Epithelial cell of esophagus (primary cell): ENCODE measurements around the gene SMAGP.
"Not testable (repeated sequence)": the region's sequence is repeated elsewhere in the genome, so short reads cannot be mapped to it uniquely, and the experiment has no call there.

Experiments
- DNase-seq: peaks from one replicate; pipeline ENCODE4 v3.0.0; 2010; ENCODE audit warnings: low read depth
- H3K4me3 ChIP-seq: 2 replicates; pipeline ENCODE4 v1.5.1; 2011; ENCODE audit warnings: mild to moderate bottlenecking, low read length, control low read depth
- TF ChIP-seq, protein P1 (sequence below): IDR thresholded peaks from 2 replicates; pipeline ENCODE4 v1.5.1; 2011; ENCODE audit warnings: low read depth, mild to moderate bottlenecking, low read length, control low read depth, inconsistent platforms; ENCODE audit not compliant: insufficient read depth; ENCODE audit errors: missing control alignments

The SMAGP gene

DNA sequence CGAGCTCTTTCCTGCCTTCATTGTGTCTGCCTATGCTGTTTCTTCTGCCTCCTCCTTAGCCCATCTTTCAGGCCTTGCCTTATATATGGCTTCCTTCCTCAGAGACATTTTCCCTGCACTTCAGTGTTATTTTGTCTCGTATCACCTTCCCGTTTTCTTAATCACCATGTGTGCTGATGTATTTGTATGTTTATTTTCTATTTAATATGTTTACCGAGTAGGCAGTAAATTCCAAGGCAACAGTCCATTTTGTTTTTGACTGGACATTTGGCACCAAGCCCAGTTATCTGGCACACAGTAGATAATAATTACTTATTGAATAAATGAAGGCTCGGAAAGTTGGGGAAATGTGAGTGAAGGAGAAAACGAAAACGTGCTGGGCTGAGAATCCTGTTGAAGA, 47.8 kb downstream of the SMAGP start:
- DNase-seq: no peak

DNA sequence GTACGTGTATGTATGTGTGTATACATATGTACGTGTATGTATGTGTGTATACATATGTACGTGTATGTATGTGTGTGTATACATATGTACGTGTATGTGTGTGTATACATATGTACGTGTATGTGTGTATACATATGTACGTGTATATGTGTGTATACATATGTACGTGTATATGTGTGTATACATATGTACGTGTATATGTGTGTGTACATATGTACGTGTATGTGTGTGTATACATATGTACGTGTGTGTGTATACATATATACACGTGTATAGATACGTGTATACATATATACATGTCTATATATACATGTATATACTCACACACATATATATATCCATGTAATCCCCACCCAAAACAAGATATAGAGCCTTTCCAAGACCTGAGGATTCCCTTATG, 50.4 kb downstream of the SMAGP start:
- DNase-seq, H3K4me3 ChIP-seq: not testable (repeated sequence)

More for the DNA sequence above, 47.8 kb downstream of the SMAGP start:
- TF ChIP-seq, protein P1, sequence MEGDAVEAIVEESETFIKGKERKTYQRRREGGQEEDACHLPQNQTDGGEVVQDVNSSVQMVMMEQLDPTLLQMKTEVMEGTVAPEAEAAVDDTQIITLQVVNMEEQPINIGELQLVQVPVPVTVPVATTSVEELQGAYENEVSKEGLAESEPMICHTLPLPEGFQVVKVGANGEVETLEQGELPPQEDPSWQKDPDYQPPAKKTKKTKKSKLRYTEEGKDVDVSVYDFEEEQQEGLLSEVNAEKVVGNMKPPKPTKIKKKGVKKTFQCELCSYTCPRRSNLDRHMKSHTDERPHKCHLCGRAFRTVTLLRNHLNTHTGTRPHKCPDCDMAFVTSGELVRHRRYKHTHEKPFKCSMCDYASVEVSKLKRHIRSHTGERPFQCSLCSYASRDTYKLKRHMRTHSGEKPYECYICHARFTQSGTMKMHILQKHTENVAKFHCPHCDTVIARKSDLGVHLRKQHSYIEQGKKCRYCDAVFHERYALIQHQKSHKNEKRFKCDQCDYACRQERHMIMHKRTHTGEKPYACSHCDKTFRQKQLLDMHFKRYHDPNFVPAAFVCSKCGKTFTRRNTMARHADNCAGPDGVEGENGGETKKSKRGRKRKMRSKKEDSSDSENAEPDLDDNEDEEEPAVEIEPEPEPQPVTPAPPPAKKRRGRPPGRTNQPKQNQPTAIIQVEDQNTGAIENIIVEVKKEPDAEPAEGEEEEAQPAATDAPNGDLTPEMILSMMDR: no peak
- H3K4me3 ChIP-seq: no peak overlapping the region

DNA sequence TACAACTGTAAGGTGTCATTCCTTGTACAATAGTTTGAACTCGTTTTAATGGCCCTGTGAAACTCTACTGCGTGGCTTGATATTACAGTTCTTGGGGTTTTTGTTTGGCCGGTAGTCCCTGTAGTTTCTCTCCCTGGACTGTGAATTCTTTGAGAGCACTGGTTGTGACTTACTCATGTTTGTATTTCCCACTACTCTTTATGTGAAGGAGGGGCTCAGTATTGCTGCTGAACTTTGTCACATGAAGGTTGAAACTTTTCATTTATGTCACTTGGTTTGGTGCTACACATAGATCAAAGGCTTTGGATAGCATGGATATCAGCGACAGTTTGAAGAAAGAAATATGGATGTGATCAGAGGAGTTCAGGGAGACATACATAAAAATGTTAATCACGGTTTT, 50.9 kb downstream of the SMAGP start:
- no peak for DNase-seq
- H3K4me3 ChIP-seq: no peak overlapping the region
- TF ChIP-seq, protein P1: no peak

DNA sequence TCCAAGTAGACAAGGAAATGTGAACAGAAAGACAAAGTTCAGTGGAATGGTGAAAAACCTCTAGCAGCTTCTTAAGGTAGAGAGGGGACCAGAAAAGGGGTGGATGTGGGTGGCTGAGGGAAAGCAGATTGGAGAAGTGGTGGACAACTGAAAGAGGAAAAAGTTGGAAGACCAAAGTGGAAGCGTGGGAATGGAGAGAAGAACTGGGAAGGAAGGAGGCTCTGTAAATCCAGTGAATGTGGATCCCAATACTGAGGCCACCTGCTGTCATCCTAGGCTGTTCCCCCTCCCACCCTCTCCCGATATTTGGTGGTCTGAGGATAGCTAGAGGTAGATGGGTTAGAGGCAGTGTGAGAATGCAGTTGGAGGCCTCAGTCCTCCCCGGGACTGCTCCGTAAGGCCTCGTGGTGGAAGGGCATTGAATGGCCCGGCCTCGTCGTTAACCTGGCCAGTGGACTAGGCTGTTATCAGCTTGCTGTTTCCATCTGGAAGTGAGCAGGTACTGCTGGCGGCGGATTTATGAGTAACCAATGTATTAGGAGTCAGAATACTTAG, 51.5 kb downstream of the SMAGP start:
- TF ChIP-seq, protein P1: no peak
- H3K4me3 ChIP-seq: peak overlapping the region; percentile 69
- no peak for DNase-seq

DNA sequence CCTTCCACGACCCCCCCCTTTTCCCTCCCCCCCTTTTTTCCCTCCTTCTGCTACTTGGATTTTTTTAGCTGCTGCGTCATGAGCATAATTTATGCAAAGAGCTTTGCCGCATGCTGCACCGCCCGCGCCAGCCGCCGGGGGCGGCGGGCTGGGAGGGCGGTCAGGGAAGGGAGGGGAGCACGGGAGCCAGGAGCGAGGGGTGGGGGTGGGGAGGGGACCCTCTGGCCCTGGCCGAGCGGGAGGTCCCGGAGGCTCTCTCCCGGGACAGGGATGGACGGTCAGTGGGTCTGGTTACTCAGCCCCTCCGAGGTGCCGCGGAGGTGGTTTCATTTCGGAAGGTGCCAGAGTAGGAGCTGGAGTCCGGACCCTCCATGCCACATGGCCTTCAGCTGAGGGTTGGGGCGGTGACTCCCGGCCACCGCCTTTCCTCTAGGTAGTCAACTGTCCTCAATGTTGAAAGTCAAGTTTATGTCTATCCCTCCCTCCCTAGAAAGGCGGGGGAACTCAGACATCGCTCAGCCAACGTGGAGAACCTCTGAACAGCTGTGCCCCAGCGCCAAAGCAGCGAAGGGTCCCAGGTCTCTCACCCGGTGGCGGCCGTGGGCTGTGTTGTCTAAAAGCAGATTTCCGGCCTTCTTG, 52.1 kb downstream of the SMAGP start, which contains the start of gene POU6F1:
TSS of gene POU6F1 (minus strand) at position 95 of the 639 bp plus-strand sequence. CDS start 11,226 bp downstream, outside the sequence.
- H3K4me3 ChIP-seq: peak within 1 kb of the TSS; percentile 69
- TF ChIP-seq, protein P1: peak; percentile 53
- peak; percentile 73 for DNase-seq

DNA sequence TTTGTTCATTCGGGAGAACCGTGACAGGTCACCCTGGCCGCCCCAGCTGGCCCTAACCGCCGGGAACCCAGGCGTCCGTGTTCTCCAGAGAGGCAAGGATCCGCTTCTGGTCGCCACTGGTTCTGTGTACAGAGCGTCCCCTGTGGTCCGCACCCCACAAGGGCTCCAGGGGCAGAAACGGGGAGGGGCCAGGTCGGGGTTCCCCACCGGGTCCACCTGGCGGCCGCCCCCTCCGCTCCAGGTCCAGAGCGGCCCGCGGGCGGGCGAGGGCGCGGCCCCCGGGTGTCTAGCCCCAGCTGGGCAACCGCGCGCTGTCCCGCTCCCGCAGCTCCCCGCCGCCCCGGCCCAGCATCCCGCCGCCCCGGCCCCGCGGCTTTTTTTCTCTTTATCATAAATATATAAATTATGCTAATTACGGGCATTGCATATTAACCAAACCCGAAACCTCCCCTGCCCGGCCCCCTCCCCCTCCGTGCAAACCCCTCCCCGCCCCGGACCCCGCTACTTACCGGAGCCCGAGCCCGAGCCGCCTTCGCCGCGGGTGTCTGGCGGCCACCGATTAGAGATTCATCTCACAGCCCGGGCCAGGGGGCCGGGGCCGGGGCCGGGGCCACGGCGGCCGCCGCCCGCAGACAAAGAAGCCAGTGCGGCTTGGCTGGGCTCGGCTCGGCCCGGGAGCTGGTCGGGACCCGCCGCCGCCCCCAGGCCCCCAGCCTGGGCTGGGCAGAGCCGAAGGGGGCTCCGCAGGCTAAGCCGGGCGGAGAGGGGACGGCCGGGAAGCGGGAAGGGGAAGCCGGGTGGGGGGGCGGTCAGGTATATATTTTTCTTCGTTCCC, 52.9 kb downstream of the SMAGP start:
- peak overlapping the region; percentile 69 for H3K4me3 ChIP-seq
- TF ChIP-seq, protein P1: no peak
- DNase-seq: no peak

DNA sequence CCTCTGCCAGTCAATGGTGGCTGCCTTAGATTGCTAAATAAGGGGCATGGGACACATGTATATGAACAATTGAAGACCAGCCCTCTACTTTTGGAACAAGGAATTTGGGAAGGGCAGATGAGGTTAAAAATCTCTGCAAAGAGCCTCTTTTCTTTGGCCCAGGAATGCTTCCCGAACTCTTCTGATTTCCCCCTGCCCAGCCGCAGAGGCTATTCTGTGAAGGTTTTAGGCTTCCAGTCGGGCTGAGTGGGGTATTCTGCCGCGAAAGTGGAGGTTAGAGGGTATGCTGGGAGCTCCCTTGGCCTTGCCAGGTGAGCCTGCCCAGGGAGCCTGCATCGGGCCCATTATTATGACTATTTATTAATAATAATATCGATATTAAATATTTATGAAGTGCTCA, 53.6 kb downstream of the SMAGP start:
- TF ChIP-seq, protein P1: no peak
- no peak for DNase-seq
- H3K4me3 ChIP-seq: peak overlapping the region; percentile 69
